Measurements from ENCODE around the gene ZNF609.
"Not testable (repeated sequence)": the region's sequence is repeated elsewhere in the genome, so short reads cannot be mapped to it uniquely, and the experiment has no call there.

Gene ZNF609

GRCh38 chr15:64634576-64635498 lies 174.5 kb downstream of the ZNF609 start:
- DNase-seq (ENCODE audit: low read depth) = no peak
- H3K4me3 ChIP-seq (ENCODE audit: low read depth, low read length) = no peak overlapping the region

GRCh38 chr15:64635499-64636495 lies 175.4 kb downstream of the ZNF609 start:
- peak; percentile 64 for DNase-seq (ENCODE audit: low read depth)
- no peak overlapping the region for H3K4me3 ChIP-seq (ENCODE audit: low read depth, low read length)

- H3K4me3 ChIP-seq (ENCODE audit: low read depth, low read length) = no peak overlapping the region
- no peak for DNase-seq (ENCODE audit: low read depth)
These were observed 176.2 kb downstream of the ZNF609 start for GRCh38 chr15:64636556-64636955.

- DNase-seq (ENCODE audit: low read depth) = no peak
- no peak overlapping the region for H3K4me3 ChIP-seq (ENCODE audit: low read depth, low read length)
These were observed 177.0 kb downstream of the ZNF609 start for GRCh38 chr15:64637412-64637811.

GRCh38 chr15:64639744-64640143 lies 179.4 kb downstream of the ZNF609 start:
- not testable (repeated sequence) for H3K4me3 ChIP-seq (ENCODE audit: low read depth, low read length); DNase-seq (ENCODE audit: low read depth)

- DNase-seq (ENCODE audit: low read depth) = no peak
These were observed 179.9 kb downstream of the ZNF609 start for GRCh38 chr15:64640146-64640871.

GRCh38 chr15:64642875-64643274 lies 182.5 kb downstream of the ZNF609 start:
- no peak for DNase-seq (ENCODE audit: low read depth)
- no peak overlapping the region for H3K4me3 ChIP-seq (ENCODE audit: low read depth, low read length)

More at GRCh38 chr15:64640146-64640871, 179.9 kb downstream of the ZNF609 start:
- H3K4me3 ChIP-seq (ENCODE audit: low read depth, low read length) = no peak overlapping the region

GRCh38 chr15:64643685-64644084 lies 183.3 kb downstream of the ZNF609 start:
- no peak overlapping the region for H3K4me3 ChIP-seq (ENCODE audit: low read depth, low read length)
- DNase-seq (ENCODE audit: low read depth) = no peak

- DNase-seq (ENCODE audit: low read depth); H3K4me3 ChIP-seq (ENCODE audit: low read depth, low read length): not testable (repeated sequence)
These were observed 184.4 kb downstream of the ZNF609 start for GRCh38 chr15:64644811-64645210.

- no peak overlapping the region for H3K4me3 ChIP-seq (ENCODE audit: low read depth, low read length)
- no peak for DNase-seq (ENCODE audit: low read depth)
These were observed 185.6 kb downstream of the ZNF609 start for GRCh38 chr15:64645995-64646394.

GRCh38 chr15:64647367-64647766 lies 187.0 kb downstream of the ZNF609 start:
- DNase-seq (ENCODE audit: low read depth) = no peak
- no peak overlapping the region for H3K4me3 ChIP-seq (ENCODE audit: low read depth, low read length)

GRCh38 chr15:64650552-64650951 lies 190.2 kb downstream of the ZNF609 start:
- no peak for DNase-seq (ENCODE audit: low read depth)
- no peak overlapping the region for H3K4me3 ChIP-seq (ENCODE audit: low read depth, low read length)

GRCh38 chr15:64651601-64652191 lies 191.3 kb downstream of the ZNF609 start:
- H3K4me3 ChIP-seq (ENCODE audit: low read depth, low read length) = no peak overlapping the region
- DNase-seq (ENCODE audit: low read depth) = no peak

- no peak for DNase-seq (ENCODE audit: low read depth)
- no peak overlapping the region for H3K4me3 ChIP-seq (ENCODE audit: low read depth, low read length)
These were observed 193.4 kb downstream of the ZNF609 start for GRCh38 chr15:64653757-64654156.

GRCh38 chr15:64656508-64656907 lies 196.1 kb downstream of the ZNF609 start:
- no peak overlapping the region for H3K4me3 ChIP-seq (ENCODE audit: low read depth, low read length)
- DNase-seq (ENCODE audit: low read depth) = no peak

- no peak for DNase-seq (ENCODE audit: low read depth)
- no peak overlapping the region for H3K4me3 ChIP-seq (ENCODE audit: low read depth, low read length)
These were observed 204.8 kb downstream of the ZNF609 start for GRCh38 chr15:64665179-64665578.

- H3K4me3 ChIP-seq (ENCODE audit: low read depth, low read length) = no peak overlapping the region
- no peak for DNase-seq (ENCODE audit: low read depth)
These were observed 207.4 kb downstream of the ZNF609 start for GRCh38 chr15:64667736-64668161.

- H3K4me3 ChIP-seq (ENCODE audit: low read depth, low read length) = no peak overlapping the region
- no peak for DNase-seq (ENCODE audit: low read depth)
These were observed 213.5 kb downstream of the ZNF609 start for GRCh38 chr15:64673866-64674265.

Data from skeletal muscle cell (primary cell).